Suppressor macrophage (primary cell): ENCODE measurements around the gene EEF1E1.

Experiments
- DNase-seq, 4 experiments: peaks; one replicate each; pipeline ENCODE4 v3.0.0-alpha.2; 2020 to 2022

The EEF1E1 gene

GRCh38 chr6:8087870-8088754, 14.2 kb downstream of the EEF1E1 start:
- DNase-seq = peak; percentile 37 to 80 (median 58)

- DNase-seq = no peak
These were observed 15.5 kb downstream of the EEF1E1 start for GRCh38 chr6:8086755-8087306.

GRCh38 chr6:8085053-8085511, 17.3 kb downstream of the EEF1E1 start:
- DNase-seq = peak; percentile 67 to 85 (median 81)

GRCh38 chr6:8084586-8084985, 17.8 kb downstream of the EEF1E1 start:
- no peak for DNase-seq

GRCh38 chr6:8082954-8083858, 19.1 kb downstream of the EEF1E1 start:
- peak in 2 of 4 experiments; percentile 76 to 79 for DNase-seq

GRCh38 chr6:8082572-8082953, 19.8 kb downstream of the EEF1E1 start:
- DNase-seq = no peak

- DNase-seq = peak; percentile 49 to 88 (median 68)
These were observed 21.8 kb downstream of the EEF1E1 start for GRCh38 chr6:8080362-8081151.

- no peak for DNase-seq
These were observed 23.2 kb downstream of the EEF1E1 start for GRCh38 chr6:8079126-8079525.

- DNase-seq = no peak
These were observed 24.4 kb downstream of the EEF1E1 start for GRCh38 chr6:8077991-8078390.

GRCh38 chr6:8075704-8076103, 26.6 kb downstream of the EEF1E1 start:
- no peak for DNase-seq

GRCh38 chr6:8075185-8075584, 27.2 kb downstream of the EEF1E1 start:
- DNase-seq = no peak

- no peak for DNase-seq
These were observed 28.1 kb downstream of the EEF1E1 start for GRCh38 chr6:8074213-8074612.

- no peak for DNase-seq
These were observed 28.6 kb downstream of the EEF1E1 start for GRCh38 chr6:8073758-8074157.

GRCh38 chr6:8070718-8071117, 31.6 kb downstream of the EEF1E1 start:
- DNase-seq = no peak

GRCh38 chr6:8069631-8070284, 32.6 kb downstream of the EEF1E1 start:
- no peak for DNase-seq

- no peak for DNase-seq
These were observed 33.2 kb downstream of the EEF1E1 start for GRCh38 chr6:8069151-8069550.

- peak in 2 of 4 experiments; percentile 8 to 10 for DNase-seq
These were observed 36.2 kb downstream of the EEF1E1 start for GRCh38 chr6:8066108-8066507.

GRCh38 chr6:8065519-8065911, 36.8 kb downstream of the EEF1E1 start:
- peak in 3 of 4 experiments; percentile 57 to 74 (median 59) for DNase-seq

GRCh38 chr6:8064638-8065518, 37.5 kb downstream of the EEF1E1 start:
- DNase-seq = peak in 1 of 4 experiments; percentile 10
